HG02678 (cell line): ENCODE data around the gene ANXA6.
"Not testable (repeated sequence)": the region's sequence is repeated elsewhere in the genome, so short reads cannot be mapped to it uniquely, and the experiment has no call there.

Experiments
- ATAC-seq: cut with Tn5 transposase; IDR thresholded peaks from one replicate; pipeline ENCODE4 v1.9.1; 2021; ENCODE audit warnings: mild to moderate bottlenecking, moderate library complexity; ENCODE audit not compliant: unreplicated experiment

ANXA6 gene

GRCh38 chr5:151157426-151158286 lies at the start of gene ANXA6:
Gene ANXA6, minus strand, starts transcription at chr5:151157779. Its CDS starts 9,878 bp downstream, at chr5:151147901.
- peak; percentile 58 for ATAC-seq

GRCh38 chr5:151205411-151205810 lies 47.8 kb upstream of the ANXA6 start:
- no peak for ATAC-seq

- no peak for ATAC-seq
These were observed 46.5 kb upstream of the ANXA6 start for GRCh38 chr5:151204051-151204450.

GRCh38 chr5:151202381-151203139 lies 45.0 kb upstream of the ANXA6 start:
- ATAC-seq: no peak

GRCh38 chr5:151200913-151201595 lies 43.5 kb upstream of the ANXA6 start:
- no peak for ATAC-seq

GRCh38 chr5:151199581-151200185 lies 42.1 kb upstream of the ANXA6 start:
- ATAC-seq: no peak

- no peak for ATAC-seq
These were observed 41.3 kb upstream of the ANXA6 start for GRCh38 chr5:151198861-151199260.

- ATAC-seq: not testable (repeated sequence)
These were observed 39.7 kb upstream of the ANXA6 start for GRCh38 chr5:151197291-151197600.

- peak; percentile 93 for ATAC-seq
These were observed 39.1 kb upstream of the ANXA6 start for GRCh38 chr5:151196556-151197290.

GRCh38 chr5:151195622-151196021 lies 38.0 kb upstream of the ANXA6 start:
- ATAC-seq: no peak

GRCh38 chr5:151192626-151193025 lies 35.0 kb upstream of the ANXA6 start:
- no peak for ATAC-seq

- no peak for ATAC-seq
These were observed 34.1 kb upstream of the ANXA6 start for GRCh38 chr5:151191661-151192060.

GRCh38 chr5:151189151-151189550 lies 31.6 kb upstream of the ANXA6 start:
- ATAC-seq: no peak

- no peak for ATAC-seq
These were observed 29.0 kb upstream of the ANXA6 start for GRCh38 chr5:151186538-151186937.

GRCh38 chr5:151186052-151186451 lies 28.5 kb upstream of the ANXA6 start:
- ATAC-seq: no peak

GRCh38 chr5:151184316-151185042 lies 26.9 kb upstream of the ANXA6 start:
- no peak for ATAC-seq

GRCh38 chr5:151183456-151184245 lies 26.1 kb upstream of the ANXA6 start:
- ATAC-seq: no peak

GRCh38 chr5:151182976-151183375 lies 25.4 kb upstream of the ANXA6 start:
- ATAC-seq: no peak

- no peak for ATAC-seq
These were observed 24.9 kb upstream of the ANXA6 start for GRCh38 chr5:151182524-151182900.
